ENCODE data around the gene NFAT5.
"Not testable (repeated sequence)": the region's sequence is repeated elsewhere in the genome, so short reads cannot be mapped to it uniquely, and the experiment has no call there.

Gene NFAT5, protein sequence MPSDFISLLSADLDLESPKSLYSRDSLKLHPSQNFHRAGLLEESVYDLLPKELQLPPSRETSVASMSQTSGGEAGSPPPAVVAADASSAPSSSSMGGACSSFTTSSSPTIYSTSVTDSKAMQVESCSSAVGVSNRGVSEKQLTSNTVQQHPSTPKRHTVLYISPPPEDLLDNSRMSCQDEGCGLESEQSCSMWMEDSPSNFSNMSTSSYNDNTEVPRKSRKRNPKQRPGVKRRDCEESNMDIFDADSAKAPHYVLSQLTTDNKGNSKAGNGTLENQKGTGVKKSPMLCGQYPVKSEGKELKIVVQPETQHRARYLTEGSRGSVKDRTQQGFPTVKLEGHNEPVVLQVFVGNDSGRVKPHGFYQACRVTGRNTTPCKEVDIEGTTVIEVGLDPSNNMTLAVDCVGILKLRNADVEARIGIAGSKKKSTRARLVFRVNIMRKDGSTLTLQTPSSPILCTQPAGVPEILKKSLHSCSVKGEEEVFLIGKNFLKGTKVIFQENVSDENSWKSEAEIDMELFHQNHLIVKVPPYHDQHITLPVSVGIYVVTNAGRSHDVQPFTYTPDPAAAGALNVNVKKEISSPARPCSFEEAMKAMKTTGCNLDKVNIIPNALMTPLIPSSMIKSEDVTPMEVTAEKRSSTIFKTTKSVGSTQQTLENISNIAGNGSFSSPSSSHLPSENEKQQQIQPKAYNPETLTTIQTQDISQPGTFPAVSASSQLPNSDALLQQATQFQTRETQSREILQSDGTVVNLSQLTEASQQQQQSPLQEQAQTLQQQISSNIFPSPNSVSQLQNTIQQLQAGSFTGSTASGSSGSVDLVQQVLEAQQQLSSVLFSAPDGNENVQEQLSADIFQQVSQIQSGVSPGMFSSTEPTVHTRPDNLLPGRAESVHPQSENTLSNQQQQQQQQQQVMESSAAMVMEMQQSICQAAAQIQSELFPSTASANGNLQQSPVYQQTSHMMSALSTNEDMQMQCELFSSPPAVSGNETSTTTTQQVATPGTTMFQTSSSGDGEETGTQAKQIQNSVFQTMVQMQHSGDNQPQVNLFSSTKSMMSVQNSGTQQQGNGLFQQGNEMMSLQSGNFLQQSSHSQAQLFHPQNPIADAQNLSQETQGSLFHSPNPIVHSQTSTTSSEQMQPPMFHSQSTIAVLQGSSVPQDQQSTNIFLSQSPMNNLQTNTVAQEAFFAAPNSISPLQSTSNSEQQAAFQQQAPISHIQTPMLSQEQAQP (N-terminal part only)

GRCh38 chr16:69565671-69566239 lies at the start of gene NFAT5:
TSS of gene NFAT5 (plus strand) at chr16:69565966. CDS start at chr16:69566302, 336 bp downstream.
- peaks cover 45% of the 10 kb centered on the region for H3K36me3 Mint-ChIP-seq (ENCODE audit: low read depth)
- peak within 1 kb of the TSS; percentile 100 for H3K27ac Mint-ChIP-seq
- peak; percentile 98 for DNase-seq
- H3K9me3 Mint-ChIP-seq = no peaks in the 10 kb centered on the region
- no peaks in the 10 kb centered on the region for H3K27me3 Mint-ChIP-seq
- H3K4me3 Mint-ChIP-seq = peak within 1 kb of the TSS; percentile 99
- peaks cover 58% of the 10 kb centered on the region for H3K4me1 Mint-ChIP-seq (ENCODE audit: low read depth)

- DNase-seq; H3K36me3 Mint-ChIP-seq (ENCODE audit: low read depth); H3K4me3 Mint-ChIP-seq; H3K9me3 Mint-ChIP-seq; H3K27me3 Mint-ChIP-seq; H3K27ac Mint-ChIP-seq: not testable (repeated sequence)
- H3K4me1 Mint-ChIP-seq (ENCODE audit: low read depth) = peaks cover 39% of the 10 kb centered on the region
Measured at GRCh38 chr16:69517914-69518313, 47.9 kb upstream of the NFAT5 start.

GRCh38 chr16:69520413-69520799 lies 45.4 kb upstream of the NFAT5 start:
- Mint-ChIP-seq H3K4me1 (ENCODE audit: low read depth) (peaks cover 30% of the 10 kb centered on the region), H3K27ac (peak overlapping the region; percentile 91), H3K4me3 (no peak overlapping the region), H3K36me3 (ENCODE audit: low read depth) (no peaks in the 10 kb centered on the region), H3K9me3 (peaks cover 6% of the 10 kb centered on the region), H3K27me3 (no peaks in the 10 kb centered on the region)
- no peak for DNase-seq

DNA sequence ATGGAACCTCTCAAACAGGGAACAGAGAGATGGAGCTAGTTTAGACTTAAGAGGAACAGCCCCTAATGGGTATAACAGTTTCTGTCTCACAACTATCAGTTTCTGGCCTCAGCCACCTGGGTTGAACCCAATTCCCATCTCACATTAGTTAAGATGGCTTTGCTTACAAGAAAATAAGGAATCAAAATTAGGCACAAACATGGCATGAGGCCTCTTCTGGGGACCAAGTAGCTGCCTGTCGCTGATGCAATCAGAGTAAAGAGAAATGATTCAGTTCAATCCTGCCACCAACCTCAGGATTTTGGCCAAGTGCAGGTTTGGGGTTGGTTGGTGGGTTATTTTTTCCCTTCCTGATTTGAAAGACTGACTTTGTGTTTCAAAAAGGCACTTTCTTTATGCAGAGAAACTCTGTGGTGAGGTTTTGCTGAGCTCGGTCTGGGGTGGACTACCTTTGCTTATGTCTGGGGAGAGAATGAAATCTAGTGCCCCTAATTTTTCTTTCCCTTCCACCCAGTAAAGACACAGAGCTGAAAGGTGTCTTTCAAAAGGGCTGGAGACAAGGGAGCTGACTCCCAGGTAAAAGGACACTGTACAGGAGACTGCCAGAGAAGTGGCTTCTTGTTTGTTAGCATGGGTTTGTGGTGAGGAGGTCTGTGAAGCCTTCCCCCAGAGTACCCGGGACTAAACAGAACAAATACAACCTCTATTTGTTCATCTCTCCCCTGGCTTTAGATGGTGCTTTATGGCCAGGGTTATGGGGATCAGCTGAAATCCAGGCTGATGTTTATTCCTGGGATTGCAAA lies 44.8 kb upstream of the NFAT5 start:
- H3K27me3 Mint-ChIP-seq = no peaks in the 10 kb centered on the region
- peak overlapping the region; percentile 37 for H3K4me3 Mint-ChIP-seq
- peak; percentile 35 for DNase-seq
- H3K27ac Mint-ChIP-seq = peak overlapping the region; percentile 91
- H3K36me3 Mint-ChIP-seq (ENCODE audit: low read depth) = no peaks in the 10 kb centered on the region
- H3K4me1 Mint-ChIP-seq (ENCODE audit: low read depth) = peaks cover 28% of the 10 kb centered on the region
- peaks cover 6% of the 10 kb centered on the region for H3K9me3 Mint-ChIP-seq

GRCh38 chr16:69522041-69522578 lies 43.7 kb upstream of the NFAT5 start:
- DNase-seq = no peak
- no peaks in the 10 kb centered on the region for H3K27me3 Mint-ChIP-seq
- no peak overlapping the region for H3K4me3 Mint-ChIP-seq
- peaks cover 6% of the 10 kb centered on the region for H3K9me3 Mint-ChIP-seq
- peaks cover 28% of the 10 kb centered on the region for H3K4me1 Mint-ChIP-seq (ENCODE audit: low read depth)
- H3K27ac Mint-ChIP-seq = no peak overlapping the region
- H3K36me3 Mint-ChIP-seq (ENCODE audit: low read depth) = no peaks in the 10 kb centered on the region

- no peak for DNase-seq
- H3K36me3 Mint-ChIP-seq (ENCODE audit: low read depth) = no peaks in the 10 kb centered on the region
- H3K4me3 Mint-ChIP-seq = no peak overlapping the region
- H3K9me3 Mint-ChIP-seq = peaks cover 6% of the 10 kb centered on the region
- H3K4me1 Mint-ChIP-seq (ENCODE audit: low read depth) = peaks cover 28% of the 10 kb centered on the region
- no peaks in the 10 kb centered on the region for H3K27me3 Mint-ChIP-seq
- H3K27ac Mint-ChIP-seq = no peak overlapping the region
Measured at GRCh38 chr16:69522732-69523404, 42.9 kb upstream of the NFAT5 start.

DNA sequence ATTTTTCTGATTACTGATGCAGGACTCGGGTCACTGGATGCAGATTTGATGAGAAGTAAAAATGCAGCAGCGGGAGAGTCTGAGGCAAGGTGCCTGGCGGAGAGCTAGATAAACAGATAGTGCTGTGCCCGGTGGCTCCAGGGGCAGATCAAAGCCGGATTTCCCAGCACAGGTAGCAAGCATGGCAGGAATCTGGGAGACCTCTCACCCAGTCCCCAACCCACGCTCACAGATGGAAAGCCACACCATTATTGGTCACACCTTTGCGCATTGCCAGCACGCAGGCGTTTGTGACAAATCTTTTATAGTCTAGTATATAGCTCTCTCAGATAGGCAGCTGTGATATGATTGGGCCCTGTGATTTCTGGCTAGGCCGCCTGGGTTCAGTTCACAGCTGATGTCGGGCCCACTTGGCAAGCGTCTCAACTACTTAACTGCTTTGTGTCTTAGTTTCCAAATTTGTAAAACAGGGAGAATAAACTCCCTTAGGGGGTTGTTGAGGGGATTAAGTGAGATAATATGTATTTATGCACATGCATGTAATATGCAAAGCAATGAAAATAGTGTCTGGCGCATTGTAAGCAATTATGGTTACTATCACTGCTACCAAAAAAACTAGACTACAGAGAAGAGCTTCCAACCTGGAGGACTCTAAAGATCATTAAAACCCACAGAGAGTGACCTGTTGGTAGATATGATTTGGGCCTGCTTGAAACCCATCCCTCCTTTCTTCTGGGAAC lies 42.0 kb upstream of the NFAT5 start:
- Mint-ChIP-seq H3K27me3 (no peaks in the 10 kb centered on the region), H3K9me3 (peaks cover 6% of the 10 kb centered on the region), H3K4me1 (ENCODE audit: low read depth) (peaks cover 28% of the 10 kb centered on the region), H3K36me3 (ENCODE audit: low read depth) (no peaks in the 10 kb centered on the region), H3K4me3 (no peak overlapping the region), H3K27ac (no peak overlapping the region)
- no peak for DNase-seq

GRCh38 chr16:69526831-69527655 lies 38.7 kb upstream of the NFAT5 start:
- Mint-ChIP-seq H3K36me3 (ENCODE audit: low read depth) (no peaks in the 10 kb centered on the region), H3K27ac (no peak overlapping the region), H3K27me3 (no peaks in the 10 kb centered on the region), H3K4me1 (ENCODE audit: low read depth) (peaks cover 32% of the 10 kb centered on the region), H3K4me3 (no peak overlapping the region), H3K9me3 (peaks cover 6% of the 10 kb centered on the region)
- no peak for DNase-seq

- H3K4me1 Mint-ChIP-seq (ENCODE audit: low read depth) = peaks cover 45% of the 10 kb centered on the region
Measured at GRCh38 chr16:69531988-69532387, 33.8 kb upstream of the NFAT5 start.

DNA sequence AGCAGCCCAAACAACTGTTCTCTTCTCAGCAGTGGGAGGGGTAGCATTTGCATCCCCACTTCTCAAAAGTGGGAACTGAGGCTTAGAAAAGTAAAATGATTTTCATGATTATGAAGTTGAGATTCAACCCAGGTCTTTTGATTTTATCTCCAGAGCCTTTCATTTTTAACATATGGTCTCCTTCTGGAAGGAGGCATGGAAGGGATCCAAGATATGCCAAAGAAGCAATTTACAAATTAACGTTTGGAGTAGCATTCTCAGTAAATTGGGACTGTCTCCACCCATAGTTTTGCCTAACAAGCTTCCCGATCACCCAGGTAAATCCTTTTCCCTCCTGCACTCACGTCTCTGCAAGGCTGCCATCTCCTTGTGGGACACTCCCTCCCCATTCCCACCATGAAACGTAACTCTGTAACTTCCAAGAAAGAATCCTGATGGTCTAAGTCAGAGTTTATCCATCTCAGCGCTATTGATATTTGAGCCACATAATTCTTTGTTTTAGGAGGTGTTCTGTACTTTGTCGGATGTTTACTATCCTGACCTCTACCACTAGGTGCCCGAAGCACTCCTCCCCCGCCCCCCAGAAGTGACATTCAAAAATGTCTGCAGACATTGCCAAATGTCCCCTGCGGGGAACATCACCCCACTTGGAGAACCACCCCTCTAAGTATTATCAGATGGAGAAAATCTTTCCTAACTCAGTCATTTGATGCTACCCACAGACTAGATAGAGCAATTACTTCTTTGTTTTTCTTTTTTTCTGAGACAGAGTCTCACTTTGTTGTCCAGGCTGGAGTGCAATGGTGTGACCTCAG lies 32.9 kb upstream of the NFAT5 start:
- H3K4me3 Mint-ChIP-seq = no peak overlapping the region
- no peaks in the 10 kb centered on the region for H3K9me3 Mint-ChIP-seq
- H3K4me1 Mint-ChIP-seq (ENCODE audit: low read depth) = peaks cover 45% of the 10 kb centered on the region
- H3K27ac Mint-ChIP-seq = no peak overlapping the region
- H3K27me3 Mint-ChIP-seq = no peaks in the 10 kb centered on the region
- no peak for DNase-seq
- H3K36me3 Mint-ChIP-seq (ENCODE audit: low read depth) = no peaks in the 10 kb centered on the region

More at GRCh38 chr16:69531988-69532387, 33.8 kb upstream of the NFAT5 start:
- no peaks in the 10 kb centered on the region for H3K36me3 Mint-ChIP-seq (ENCODE audit: low read depth)
- no peak for DNase-seq
- H3K27me3 Mint-ChIP-seq = no peaks in the 10 kb centered on the region
- H3K9me3 Mint-ChIP-seq = no peaks in the 10 kb centered on the region
- no peak overlapping the region for H3K4me3 Mint-ChIP-seq
- no peak overlapping the region for H3K27ac Mint-ChIP-seq

DNA sequence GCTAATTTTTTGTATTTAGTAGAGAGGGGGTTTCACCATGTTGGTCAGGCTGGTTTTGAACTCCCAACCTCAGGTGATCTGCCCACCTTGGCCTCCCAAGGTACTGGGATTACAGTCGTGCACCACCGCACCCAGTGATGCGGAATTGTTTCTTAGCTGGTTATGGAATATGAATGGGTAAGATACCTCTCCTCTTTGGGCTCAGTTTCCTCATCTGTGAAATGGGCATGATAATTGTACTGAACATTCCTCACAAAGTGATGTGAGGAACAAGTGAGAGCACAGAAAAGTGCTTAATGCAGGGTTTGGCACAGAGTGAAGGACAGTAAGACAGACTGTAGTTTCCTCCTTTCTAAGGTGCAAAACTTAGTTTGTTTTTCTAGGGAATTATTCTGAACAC lies 31.0 kb upstream of the NFAT5 start:
- no peaks in the 10 kb centered on the region for H3K36me3 Mint-ChIP-seq (ENCODE audit: low read depth)
- no peaks in the 10 kb centered on the region for H3K9me3 Mint-ChIP-seq
- no peak overlapping the region for H3K27ac Mint-ChIP-seq
- no peak overlapping the region for H3K4me3 Mint-ChIP-seq
- H3K27me3 Mint-ChIP-seq = no peaks in the 10 kb centered on the region
- peaks cover 39% of the 10 kb centered on the region for H3K4me1 Mint-ChIP-seq (ENCODE audit: low read depth)
- no peak for DNase-seq
